ENCODE data around the gene LONP2.
"Not testable (repeated sequence)": the region's sequence is repeated elsewhere in the genome, so short reads cannot be mapped to it uniquely, and the experiment has no call there.

LONP2 gene

GRCh38 chr16:48235556-48236136 lies 8.5 kb upstream of the LONP2 start:
- no peak for DNase-seq

DNA sequence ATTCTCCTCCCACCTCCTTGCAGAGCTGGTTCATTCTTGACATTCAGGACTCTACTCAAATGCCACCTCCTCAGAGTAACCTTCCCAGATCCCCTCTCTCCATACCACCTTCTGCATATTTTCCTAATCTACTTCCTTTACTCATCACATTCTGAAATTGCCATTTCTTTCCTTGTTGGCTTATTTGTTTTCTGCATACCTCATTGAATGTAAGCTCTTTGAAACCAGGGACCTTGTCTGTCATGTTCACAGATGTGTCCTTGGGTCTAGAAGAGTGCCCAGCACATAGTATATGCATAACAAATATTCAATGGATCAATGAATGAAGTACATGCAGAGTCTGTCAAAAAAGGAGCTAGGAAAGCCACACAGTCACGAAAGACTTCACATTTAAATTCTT lies 7.8 kb upstream of the LONP2 start:
- DNase-seq, result no peak

DNA sequence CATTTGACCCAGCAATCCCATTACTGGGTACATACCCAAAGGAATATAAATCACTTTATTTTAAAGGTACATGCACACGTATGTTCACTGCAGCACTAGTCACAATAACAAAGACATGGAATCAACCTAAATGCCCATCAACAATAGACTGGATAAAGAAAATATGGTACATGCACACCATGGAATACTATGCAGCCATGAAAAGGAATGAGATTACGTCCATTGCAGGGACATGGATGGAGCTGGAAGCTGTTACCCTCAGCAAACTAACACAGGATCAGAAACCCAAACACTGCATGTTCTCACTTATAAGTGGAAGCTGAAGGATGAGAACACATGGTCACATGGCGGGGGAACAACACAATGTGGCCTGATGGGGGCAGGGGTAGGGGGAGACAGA lies 4.0 kb upstream of the LONP2 start:
- DNase-seq, result not testable (repeated sequence)

DNA sequence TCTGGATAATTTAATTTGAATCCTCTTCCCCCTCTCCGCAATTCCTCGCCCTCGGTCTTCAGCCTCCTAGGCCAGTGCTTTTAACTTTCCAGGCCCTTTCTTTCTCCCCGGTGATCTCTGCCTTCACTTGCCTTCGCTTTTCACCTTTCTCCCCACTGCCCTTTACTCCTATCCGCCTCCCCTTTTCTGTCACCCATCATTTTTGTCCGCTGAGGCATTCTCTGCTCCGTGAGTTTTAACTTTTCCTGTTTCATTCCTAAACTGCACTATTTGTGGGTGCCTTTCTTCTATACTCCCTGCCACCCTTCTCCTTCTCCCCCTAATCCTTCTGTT lies 729 bp downstream of the LONP2 start:
- DNase-seq, result no peak

DNA sequence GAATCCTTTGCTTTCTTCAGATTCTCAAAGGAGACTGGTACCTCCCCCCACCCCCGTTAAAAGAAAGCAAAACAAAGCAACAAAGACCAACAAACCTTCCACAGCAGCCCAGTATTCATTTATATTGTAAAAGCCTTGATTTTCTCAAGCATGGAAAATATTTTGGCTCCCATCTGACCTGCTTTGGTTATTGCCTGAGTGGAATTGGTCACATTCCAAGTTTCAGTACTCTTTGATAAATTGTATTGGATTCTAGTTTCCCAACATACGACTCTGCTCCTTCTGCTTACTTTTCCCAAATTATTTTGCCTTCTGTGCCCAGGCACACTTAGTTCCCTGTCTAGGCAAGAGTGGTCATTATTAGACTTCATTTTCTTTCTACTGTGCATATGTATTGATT lies 2.0 kb downstream of the LONP2 start:
- DNase-seq, result no peak

DNA sequence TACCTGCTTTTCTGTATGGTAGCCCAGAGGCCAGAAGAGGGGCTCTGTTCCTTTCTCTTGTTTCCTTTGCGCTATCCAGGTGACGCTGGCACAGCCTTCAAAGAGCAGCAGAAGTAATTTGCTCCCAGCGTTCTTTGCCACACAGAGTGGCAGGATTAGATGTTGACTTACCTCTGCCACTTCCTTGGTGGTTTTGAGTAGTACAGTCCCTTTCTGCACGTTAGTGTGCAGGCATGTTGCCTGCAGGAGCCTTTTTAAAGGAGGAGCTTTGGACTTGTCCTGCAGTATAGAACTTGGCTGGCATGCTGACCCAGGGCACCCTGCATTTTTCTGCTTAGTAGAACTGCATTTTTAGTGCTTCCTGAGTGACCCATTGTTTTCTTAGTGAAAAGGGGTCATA lies 3.2 kb downstream of the LONP2 start, which contains the start of gene ABCC11:
Gene ABCC11 (minus strand): TSS at position 229 of the 400 bp plus-strand sequence. CDS start 15,618 bp downstream, outside the sequence.
- no peak for DNase-seq

- DNase-seq, result no peak
These were observed 6.6 kb downstream of the LONP2 start for GRCh38 chr16:48250520-48251278.

DNA sequence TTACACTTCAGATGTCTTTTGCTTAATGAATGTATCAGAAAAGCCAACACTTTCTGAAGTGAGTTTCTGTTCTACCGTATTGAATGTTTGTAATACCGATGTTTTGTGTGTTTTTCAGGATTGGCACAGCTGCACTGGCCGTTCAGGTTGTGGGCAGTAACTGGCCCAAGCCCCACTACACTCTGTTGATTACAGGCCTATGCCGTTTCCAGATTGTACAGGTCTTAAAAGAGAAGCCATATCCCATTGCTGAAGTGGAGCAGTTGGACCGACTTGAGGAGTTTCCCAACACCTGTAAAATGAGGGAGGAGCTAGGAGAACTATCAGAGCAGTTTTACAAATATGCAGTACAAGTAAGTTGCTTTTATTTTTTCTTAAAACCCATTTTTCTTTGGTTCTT lies 7.9 kb downstream of the LONP2 start:
- no peak for DNase-seq

DNA sequence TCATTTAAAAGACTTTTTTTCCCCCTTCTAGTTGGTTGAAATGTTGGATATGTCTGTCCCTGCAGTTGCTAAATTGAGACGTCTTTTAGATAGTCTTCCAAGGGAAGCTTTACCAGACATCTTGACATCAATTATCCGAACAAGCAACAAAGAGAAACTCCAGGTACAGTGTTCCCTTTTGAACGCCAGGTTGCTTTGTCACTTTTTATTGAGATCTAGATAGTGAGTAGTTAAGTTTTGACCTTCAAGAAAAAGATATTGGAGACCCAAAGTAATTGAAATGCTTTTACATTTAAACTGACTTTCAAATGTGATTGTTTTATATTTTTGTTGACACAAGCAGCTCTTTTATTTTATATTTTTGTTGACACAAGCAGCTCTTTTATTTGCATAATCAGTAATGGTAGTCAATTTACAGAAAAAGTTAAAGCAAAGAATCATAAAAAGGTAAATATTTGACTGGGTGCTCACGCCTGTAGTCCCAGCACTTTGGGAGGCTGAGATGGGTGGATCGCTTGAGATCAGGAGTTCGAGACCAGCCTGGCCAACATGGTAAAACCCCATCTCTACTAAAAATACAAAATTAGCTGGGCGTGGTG lies 12.6 kb downstream of the LONP2 start:
- DNase-seq, result no peak

DNA sequence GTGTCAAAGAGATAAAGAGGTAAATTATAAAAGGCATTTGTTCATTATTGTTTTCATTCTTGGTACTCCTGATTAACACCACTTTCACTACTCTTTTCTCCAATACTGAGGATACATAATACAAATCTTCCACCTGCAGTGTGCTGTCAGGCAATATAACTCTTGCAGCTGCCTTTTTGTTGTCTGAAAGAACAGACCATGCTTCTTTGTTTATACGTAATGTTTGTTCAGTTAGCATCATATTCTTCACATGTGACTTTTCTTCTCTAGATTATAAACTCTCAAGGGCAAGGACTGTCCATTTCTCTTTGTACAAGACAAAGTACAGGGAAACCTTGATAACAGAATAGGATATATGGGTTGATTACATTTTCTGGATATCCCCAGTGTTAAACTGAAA lies 17.5 kb downstream of the LONP2 start:
- no peak for DNase-seq

DNA sequence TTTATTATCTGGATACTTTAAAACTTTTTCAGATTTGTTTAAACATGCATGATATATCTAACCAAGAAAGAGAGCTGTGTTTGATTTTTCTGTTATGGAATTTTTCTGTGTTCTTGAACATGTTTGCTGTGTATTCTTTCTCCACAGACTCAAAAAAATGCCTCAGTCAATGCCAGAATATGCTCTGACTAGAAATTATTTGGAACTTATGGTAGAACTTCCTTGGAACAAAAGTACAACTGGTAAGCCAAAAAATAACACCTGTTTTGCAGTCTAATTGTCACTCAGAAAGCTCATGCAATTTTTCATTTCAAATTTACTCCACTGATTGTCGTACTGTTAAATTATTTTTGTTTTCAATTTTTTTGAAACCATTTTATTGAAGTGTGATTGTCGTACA lies 18.5 kb downstream of the LONP2 start:
- DNase-seq, result no peak

GRCh38 chr16:48269011-48269410 lies 24.9 kb downstream of the LONP2 start:
- no peak for DNase-seq

DNA sequence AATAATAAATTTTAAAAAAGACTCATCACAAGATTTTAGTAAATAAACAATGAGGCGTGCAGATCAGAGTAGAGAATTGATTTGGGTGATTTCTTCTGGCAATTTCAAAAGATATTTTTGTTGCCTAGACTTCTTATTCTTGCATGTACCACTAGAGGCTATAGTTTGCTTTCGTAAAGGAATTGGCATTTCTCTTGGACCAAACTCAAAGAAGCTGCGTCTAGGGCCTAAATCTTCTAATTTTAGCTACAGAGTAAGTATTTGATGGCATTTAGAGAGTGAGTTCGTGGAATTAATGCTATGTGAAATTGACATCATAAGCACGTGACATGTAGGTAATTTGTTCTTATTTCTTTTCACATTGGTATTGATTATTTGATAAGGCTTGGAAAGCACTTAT lies 27.6 kb downstream of the LONP2 start:
- DNase-seq, result no peak

DNA sequence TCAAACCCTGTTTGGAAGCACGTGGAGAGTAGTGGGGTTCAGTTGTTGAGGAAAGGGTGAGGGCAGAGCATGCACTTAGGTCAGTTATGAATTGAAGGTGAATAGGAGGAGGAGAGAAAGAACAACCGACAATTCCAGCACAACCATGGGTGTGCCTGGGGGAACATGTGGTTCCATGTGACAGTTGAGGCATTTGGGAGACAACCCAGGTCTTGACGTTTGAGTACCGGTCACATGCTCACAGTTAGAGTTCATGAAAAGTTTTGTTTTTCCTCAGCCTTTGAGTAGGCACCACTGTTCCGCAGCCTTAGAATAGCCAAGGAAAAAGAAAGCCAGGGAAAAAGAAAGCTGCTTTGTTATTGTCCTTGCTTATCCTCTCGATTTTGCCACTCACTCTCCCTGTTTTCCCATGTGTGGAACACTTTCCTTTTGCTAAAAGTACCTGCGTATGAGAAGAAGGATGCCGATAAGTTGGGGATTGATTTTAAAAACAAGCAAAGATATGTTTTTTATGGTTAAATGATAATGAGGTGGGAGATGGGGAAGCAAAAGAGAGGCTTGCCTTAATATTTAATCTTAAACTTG lies 28.8 kb downstream of the LONP2 start:
- no peak for DNase-seq

DNA sequence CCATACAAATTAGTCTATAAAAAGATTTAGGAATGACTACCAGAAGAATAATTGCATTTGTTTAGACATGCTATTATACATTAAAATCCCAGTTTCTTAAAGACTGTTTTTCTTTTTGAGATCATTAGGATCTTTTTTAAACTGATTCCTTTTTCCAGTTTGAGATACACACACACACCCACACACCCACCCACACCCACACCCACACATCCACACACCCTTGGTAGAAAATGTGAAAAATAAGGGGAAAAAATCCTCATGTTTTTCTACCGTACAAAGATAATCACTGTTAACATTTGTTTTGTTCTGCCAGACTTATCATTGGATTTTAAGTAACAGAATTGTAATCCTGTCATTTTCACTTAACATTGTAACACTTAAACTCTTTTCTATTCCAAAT lies 30.4 kb downstream of the LONP2 start:
- no peak for DNase-seq

DNA sequence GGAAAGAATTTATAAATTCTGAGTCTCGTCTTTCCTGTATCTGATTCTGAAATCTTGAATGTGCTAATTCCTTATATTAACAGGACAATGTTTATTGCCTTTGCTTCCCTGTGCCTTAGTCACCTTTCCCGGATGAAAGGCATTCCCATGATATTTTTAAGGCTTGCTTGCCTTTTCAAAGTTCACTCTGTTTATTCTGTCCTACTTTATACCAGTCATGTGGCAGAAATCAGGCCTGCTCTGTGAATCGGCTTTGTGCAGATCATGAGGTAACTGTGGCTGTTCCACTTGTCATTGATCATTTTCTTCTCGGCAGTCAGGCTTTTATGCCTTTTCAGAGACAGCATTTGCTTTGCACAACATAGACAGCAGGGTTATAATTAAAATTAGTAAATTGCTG lies 32.0 kb downstream of the LONP2 start:
- DNase-seq, result no peak

GRCh38 chr16:48277158-48277557 lies 33.1 kb downstream of the LONP2 start:
- no peak for DNase-seq

- DNase-seq, result no peak
These were observed 35.1 kb downstream of the LONP2 start for GRCh38 chr16:48279199-48279598.

DNA sequence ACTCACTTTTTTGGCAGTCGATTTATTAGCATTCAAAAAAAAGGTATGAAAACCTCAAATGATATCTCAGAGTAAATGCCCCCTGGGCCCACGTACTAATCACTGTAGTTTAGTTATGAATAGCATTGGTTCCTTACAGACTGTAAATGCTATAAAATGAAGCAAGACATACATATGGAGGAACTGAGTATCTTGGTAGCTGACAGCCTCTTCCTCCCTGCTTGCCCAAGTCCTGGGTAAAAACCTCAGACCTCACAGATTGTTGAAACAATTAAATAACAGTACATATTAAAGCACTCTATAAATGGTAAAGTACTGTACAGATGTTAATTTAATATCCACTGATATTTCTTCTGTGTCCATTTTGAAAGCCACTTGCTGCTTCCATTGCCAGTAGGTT lies 36.4 kb downstream of the LONP2 start:
- peak; percentile 25 for DNase-seq

GRCh38 chr16:48282636-48283263 lies 38.6 kb downstream of the LONP2 start:
- DNase-seq, result no peak

- no peak for DNase-seq
These were observed 40.8 kb downstream of the LONP2 start for GRCh38 chr16:48284772-48285409.

DNA sequence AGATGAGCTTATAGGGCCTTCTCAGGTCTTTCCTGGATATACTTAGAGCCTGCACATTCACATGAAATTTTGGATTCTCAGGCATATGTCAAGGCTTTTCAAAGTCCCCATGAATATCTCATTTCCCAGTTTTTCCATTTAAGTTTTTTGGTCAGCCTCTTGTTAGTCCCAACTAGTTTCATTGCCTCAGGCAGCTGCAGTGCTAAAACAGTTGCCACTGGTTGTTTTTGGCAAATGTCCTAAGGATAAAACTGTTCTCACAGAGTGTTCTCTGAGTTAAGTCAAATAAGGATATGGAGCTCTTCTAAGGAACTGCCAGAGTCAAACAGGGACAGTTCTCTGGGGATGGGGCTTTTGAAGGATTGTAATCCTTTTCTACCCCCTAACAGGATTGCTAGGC lies 43.1 kb downstream of the LONP2 start:
- DNase-seq, result no peak

- DNase-seq, result no peak
These were observed 47.2 kb downstream of the LONP2 start for GRCh38 chr16:48291303-48291702.

Measured in suppressor macrophage treated with lipopolysaccharide for 4 hours (primary cell).